NK-92 treated with Interleukin-12 subunit alpha and Interleukin-12 subunit beta, amount 100 ng/mL, for 24 hours (cell line): ENCODE results near the gene RBM5.

Experiments used
- DNase-seq: peaks from one replicate; lab custom pipeline; 2025; lab: John Stamatoyannopoulos, UW

Gene RBM5

DNA sequence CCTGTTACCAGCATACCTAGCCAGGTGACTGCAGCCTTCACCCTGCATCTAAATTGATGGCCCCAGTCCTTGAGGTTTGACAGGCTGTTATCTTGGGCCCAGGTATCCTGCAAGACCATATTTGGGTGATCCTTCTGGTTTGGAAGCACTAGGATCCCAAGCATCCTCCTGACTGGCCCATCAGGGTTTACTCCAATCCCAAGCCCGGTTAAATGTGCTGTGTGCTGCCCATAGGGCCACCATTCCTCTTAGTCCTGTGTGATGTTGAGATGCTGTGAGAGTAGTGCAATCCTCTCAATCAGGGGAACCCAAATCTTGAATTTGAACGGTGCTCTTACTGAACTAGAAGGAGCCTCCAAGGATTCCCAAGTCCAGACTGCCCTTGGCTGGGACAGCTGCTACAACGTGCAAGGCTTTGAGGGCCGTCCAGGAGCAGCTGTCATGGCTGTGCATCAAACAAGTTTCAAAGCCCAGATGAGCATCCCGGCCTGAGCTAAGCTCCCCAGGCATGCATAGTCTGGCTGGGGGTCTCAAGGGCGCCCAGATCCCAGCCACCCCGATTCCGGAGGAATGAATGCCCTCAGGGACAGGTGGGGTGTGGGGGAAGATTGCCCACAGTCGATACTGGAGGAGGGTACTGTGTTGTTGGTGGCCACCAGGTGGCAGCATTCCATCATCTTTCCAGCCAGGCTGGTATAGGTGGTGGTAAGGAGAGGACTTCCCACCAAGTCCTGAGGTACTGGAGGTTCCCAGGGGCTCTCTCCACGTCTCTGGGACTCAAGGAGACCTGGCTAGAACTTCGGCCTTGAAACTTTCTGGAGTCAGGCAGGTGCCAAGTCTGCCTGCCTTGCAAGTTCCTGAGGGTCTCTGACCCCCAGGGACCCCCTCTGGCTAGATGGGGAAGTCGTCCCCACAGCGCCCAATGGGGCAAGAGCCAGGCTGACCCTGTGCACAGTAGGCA, 32.6 kb downstream of the RBM5 start:
- no peak for DNase-seq

DNA sequence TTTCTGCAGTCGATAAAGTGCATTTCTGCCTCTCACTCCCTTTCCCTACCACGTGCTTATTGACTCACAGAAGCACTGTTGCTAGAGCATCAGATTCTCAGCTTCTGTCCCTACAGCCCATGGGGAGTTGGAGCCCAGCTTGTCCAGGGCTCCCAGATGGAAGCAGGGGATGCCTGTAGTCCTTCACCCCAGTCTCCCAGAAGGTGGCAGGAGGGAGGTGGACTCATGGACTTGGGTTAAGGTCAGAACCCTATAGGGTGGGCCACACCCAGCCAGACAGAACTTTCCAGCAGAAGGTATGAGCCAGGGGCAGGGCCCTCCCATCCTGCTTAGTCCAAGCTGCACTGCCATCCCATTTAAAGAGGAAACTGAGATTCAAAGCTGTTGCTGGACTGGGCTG, 33.4 kb downstream of the RBM5 start:
- no peak for DNase-seq

- DNase-seq = no peak
Measured at GRCh38 chr3:50122661-50123391, 34.1 kb downstream of the RBM5 start.

- no peak for DNase-seq
Measured at GRCh38 chr3:50123394-50124051, 34.8 kb downstream of the RBM5 start.

- DNase-seq = no peak
Measured at GRCh38 chr3:50124052-50124799, 35.5 kb downstream of the RBM5 start.

DNA sequence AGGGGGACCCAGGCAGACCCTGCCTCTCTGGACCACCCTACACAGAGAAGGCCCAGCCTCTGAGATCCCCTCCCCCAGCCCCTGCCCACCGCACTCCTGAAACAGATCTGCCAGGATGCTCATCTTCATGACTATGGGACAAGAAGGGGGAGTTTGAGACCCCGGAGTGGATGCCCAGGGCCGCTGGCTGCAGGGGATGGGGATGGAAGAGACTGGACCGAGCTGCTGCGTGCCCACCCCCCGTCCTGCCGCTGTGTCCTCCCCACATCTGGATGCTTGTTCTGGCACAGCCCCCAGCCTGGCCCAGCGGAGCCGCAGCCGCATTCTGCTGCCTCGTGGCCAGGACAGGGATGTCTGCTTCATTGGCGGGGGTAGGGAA, 36.1 kb downstream of the RBM5 start:
- DNase-seq = no peak

DNA sequence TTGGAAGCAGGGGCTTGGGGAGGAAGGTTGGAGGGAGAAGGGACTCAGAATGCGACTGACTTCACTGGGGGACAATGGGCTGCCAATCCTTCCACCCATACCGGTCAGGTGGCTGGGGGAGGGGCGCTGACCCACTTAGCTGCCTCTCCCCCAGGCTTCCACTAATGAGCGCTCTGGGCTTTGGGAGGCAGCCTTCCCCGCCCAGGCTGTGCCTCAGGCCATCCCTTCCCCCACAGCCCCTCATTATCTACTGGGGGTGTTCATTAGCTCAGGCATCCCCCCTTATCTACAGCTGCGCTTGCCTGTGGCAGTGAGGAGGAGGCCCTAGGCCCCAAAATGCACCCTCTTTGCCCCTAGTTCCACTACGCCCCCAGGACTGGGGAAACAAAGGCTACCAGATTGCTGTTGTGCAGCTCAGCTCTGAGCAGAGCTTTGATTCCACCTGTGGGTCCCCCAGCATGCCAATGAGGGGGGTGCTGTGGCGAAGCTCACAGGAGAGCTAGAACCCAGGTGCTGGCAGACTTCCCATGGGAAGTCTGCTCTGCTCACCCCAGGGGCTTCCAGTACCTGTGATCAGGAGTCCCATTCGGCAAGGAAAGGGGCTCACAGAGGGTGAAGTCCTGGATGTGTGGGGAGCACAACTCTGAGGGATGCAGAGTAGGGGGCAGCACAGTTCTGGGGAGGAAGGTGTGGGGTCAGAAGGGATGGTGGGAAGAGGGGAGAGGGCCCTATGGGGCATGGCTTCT, 37.0 kb downstream of the RBM5 start:
- no peak for DNase-seq

DNA sequence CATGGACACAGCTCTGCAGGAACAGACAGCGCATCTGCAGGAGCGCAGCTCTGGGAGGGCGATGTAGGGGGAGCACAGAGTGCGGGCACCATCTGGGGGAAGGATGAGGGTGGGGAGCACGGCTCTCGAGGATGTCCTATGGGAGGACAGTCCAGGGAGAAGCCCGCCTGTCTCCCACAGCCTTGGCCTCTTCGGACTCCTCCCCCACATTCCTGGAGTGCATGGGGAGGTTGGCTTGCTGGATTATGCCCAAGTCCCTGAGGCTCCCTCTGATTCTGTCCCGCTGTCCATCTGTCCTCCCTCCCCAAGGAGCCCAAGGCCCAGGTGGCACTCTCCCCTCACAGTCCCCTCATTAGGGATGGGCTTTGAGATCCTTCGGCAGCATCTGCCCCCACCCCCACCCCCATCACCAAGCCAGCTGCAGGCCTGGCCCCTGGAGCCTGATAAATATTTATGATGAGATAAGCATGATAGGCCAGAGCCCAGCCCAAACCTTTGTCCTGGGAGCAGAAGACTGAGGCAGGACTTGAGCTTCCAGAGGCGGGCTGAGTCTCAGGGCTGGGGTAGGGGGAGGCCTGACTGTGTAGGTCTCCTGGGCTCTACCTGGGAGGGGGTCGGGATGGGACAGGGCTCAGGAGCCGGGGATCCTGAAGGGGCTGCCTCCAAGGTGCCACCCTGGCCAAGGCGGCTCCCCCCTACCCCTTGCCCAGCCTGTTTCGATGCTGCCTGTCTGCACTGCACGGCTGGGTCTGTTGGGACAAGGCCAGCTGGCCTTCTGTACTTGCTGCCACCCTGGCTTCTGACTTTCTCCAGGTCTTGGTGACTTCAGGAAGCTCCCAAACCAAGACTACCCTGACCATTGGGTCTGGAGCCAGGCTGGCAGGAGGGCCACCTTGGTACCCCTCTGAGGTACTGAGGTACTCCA, 37.8 kb downstream of the RBM5 start:
- DNase-seq = no peak

GRCh38 chr3:50127251-50127691, 38.6 kb downstream of the RBM5 start:
- DNase-seq = no peak

GRCh38 chr3:50128001-50128400, 39.3 kb downstream of the RBM5 start:
- no peak for DNase-seq

DNA sequence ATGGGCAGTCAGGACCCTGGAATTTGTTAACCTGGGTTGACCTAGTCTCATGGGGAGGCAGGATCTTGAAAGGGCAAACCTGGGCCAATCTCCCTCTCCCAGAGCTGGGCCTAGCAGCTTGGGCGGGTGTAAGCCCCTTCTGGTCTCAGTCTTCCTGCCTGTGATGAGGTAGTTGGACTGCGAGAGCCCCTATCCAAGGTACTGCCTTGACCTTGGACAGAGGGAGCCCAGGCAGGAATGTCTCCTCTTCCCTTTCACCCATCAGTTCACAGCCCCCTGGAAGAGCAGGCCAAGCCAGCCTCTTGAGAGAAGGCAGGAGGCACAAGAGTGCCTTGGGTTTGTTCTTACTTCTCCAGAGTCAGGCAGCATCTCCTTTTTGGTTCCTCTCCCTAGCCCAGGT, 41.7 kb downstream of the RBM5 start:
- DNase-seq = no peak

DNA sequence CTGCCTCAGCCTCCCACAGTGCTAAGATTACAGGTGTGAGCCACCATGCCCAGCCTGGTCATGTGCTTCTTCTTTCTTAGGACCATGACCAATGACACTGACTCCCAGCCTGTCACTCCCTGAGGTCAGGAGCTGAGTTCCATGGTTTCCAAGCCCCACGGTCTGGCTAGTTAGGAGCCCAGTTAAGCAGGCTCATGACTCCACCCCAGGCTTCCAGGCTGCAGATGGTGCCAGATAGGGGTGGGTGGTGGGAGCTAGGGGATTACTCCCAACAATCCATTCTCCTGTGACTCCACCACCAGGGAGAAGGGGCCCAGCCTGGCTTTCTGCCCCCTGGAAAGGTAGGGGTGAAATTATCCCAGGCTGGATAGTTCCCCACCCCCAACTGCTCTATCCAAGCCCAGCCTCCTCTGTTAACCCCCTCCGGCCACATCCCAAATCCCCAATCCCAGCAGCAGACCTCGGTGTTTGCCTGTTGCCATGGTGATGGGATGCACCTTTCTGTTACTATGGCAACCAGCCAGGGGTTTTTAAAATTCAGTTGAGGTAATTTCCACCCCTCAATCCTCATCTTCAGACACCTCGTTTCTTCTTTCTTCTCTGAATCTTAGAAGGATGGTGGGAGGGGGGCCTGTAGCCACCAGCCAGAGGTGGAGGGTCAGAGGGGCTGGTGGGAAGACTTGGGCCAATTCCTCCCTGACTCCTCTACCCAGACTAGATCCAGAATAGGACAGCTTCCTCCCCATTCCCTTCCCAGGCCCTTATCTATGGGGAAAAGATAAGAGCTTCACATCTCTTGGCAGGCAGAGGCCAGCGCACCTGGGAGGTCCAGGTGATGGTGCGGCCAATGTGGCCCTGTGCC, 43.9 kb downstream of the RBM5 start:
- no peak for DNase-seq

DNA sequence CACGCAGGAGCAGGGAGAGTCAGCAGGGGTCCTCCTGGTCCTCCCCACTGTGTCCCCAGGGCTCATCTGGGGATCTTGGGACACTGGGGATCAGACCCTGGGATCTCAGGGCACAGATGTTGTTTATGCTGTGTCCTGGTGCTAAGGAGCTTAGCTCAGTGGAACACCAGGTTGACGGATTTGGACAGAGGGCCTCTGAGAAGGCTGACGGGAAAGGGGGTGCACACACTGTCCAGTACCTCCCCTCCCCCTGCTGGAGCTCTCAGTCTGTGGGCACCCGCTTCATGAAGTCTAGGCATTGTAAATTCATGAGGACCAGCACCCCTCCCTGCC, 44.5 kb downstream of the RBM5 start:
- DNase-seq = no peak

DNA sequence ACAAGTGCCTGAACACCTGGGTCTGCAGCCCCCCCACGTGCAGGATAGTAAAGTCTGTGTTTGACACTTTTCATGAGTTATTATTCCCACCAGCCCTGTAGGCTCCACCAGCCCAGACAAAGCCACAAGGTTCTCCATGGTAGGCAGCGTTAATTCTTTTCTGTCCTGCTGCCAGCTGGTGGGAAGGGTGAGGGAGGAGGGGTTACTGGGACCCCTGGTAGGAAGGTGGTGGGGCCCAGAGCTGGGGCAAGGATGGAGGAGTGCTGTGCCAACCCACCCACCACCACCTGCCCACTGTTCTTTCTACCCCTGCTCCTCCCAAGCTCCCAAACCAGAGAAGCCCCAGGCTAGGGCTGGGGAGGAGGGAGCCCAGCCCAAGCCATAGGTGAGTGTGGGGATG, 45.6 kb downstream of the RBM5 start:
- no peak for DNase-seq

DNA sequence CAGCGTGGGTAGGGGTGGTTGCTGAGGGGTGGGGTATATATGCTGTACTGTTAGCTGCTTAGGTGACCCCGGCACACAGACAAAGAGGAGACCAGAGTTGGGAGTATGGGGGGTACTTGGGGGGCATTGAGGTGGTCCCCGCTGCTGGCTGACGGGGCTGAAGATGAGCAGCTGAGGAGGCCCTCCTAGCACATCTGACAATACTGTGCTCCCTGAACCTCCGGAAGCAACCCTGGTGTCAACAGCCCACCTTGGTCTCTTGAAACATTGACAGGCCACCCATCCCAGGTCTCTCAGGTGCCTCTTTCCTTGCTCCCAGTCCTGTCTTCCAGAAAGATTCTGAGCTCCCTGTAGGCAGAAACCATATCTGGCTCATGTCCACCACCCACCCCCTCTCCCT, 47.2 kb downstream of the RBM5 start:
- no peak for DNase-seq

DNA sequence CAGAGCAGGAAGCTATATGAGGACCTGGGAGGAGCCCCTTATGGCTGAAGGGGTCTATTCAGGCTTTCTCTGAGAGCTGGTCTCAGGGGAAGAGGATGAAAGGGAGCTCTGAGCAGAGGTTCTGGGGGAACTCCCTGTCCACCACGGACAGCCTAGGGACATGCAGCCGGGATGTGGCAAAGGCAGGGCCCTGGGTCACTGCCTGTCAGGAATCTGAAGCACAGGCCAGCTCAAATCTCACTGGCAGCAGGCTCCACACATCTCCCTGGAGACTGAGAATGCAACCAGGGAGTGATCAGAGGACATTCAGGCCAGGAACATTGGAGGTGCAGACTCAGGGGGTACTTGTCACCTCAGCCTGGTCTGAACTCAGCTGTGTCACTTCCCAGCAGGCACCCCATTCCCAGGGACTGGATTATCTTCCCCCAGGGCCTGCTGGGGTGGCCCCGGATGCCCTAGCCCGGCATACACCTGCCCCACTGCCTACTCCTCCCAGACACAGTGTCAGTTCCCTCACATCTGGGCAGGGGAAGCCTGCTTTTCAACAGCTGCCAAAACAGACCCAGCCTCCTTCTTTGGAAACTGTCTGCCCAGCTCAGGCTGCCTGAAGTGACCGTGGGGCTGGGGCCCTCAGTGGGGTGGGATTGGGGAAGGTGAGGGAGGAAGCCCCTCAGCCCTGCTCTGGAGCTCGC, 48.1 kb downstream of the RBM5 start:
- no peak for DNase-seq

DNA sequence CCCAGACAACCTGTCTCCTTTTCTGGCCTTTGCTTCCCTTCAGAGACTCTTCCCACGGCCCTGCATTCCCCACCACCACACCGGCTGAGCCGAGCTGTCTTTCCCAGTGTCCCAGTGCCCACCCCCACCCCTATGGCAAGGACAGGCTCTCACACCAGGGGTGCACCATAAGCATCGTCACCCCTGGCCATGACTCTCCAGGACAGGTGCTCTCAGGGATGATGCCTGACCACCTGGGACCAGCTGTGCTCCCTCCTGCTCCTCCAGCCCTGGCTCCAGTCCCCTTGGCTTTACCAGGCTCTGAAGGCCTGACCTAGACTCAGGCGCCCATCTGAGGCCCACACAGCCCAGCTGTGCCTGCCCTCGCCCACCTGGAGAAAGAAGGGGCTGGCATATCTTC, 48.8 kb downstream of the RBM5 start:
- no peak for DNase-seq

GRCh38 chr3:50138266-50139200, 49.8 kb downstream of the RBM5 start:
- DNase-seq = no peak
